Peyer's patch (tissue), 4 donors: ENCODE measurements around the gene IQCN. TPM values are rescaled to one million over a fixed set of nuclear protein-coding genes. Genes with fewer than 3 reads are reported as not detected.

ENCODE experiments used
- DNase-seq, 3 donors: peaks; one replicate each; pipeline ENCODE4 v3.0.0-alpha.2; 2017 to 2019
- H3K27ac ChIP-seq, 4 donors: fragments of 200-600 bp; sonication (generic); one replicate each; pipeline ENCODE4 v1.5.1; 2016 to 2019
- H3K27me3 ChIP-seq, 2 donors: fragments of 200-600 bp; sonication (generic); one replicate each; pipeline ENCODE4 v1.5.1; 2019
- H3K36me3 ChIP-seq, 3 donors: fragments of 200-600 bp; sonication (generic); one replicate each; pipeline ENCODE4 v1.5.1; 2016 to 2019
- H3K4me1 ChIP-seq, 4 donors: fragments of 200-600 bp; sonication (generic); one replicate each; pipeline ENCODE4 v1.5.1; 2016 to 2019
- H3K4me3 ChIP-seq, 4 donors: fragments of 200-600 bp; sonication (generic); 1 replicate in 3 of 4; 2 replicates in 1 of 4; pipeline ENCODE4 v1.5.1; 2016 to 2019; ENCODE audit warnings: mild to moderate bottlenecking in 1 of 4
- H3K9me3 ChIP-seq, 4 donors: fragments of 200-600 bp; sonication (generic); one replicate each; pipeline ENCODE4 v1.5.1; 2016 to 2019; ENCODE audit warnings: mild to moderate bottlenecking in 1 of 4
- CTCF ChIP-seq, 6 experiments: fragments of 450-650 bp in 4 of 6; fragments of 200-600 bp in 2 of 6; sonication (generic) in 1 of 6; IDR thresholded peaks; one replicate each; pipeline ENCODE4 v1.5.1; 2017 to 2019; ENCODE audit warnings: antibody characterized with exemption in 6 of 6, mild to moderate bottlenecking in 3 of 6, moderate library complexity in 1 of 6
- POLR2A ChIP-seq, 2 donors: fragments of 450-650 bp; IDR thresholded peaks; one replicate each; pipeline ENCODE4 v1.5.1; 2017; ENCODE audit warnings: antibody characterized with exemption in 2 of 2, mild to moderate bottlenecking in 2 of 2, moderate library complexity in 2 of 2
- total RNA-seq, 4 donors: library from RNA; depleted of rRNA; stranded (reverse); fragments of >200 nt; gene quantifications; one replicate each; pipeline ENCODE4 v1.1.0, GENCODE V29; 2016

IQCN gene
- total RNA-seq, 4 donors from 2014 or later: 7.4 to 40.2 (median 17.0) TPM

- Histone ChIP-seq H3K27me3 (no peaks in the 10 kb centered on the region), H3K4me1 (peaks cover 0 to 17% (median 3%) of the 10 kb centered on the region in 4 donors), H3K4me3 (no peak overlapping the region), H3K9me3 (no peaks in the 10 kb centered on the region), H3K36me3 (no peaks in the 10 kb centered on the region), H3K27ac (no peak overlapping the region)
- DNase-seq: no peak
- TF ChIP-seq CTCF (IDR thresholded peaks at IDR 0.05): no peak
- TF ChIP-seq POLR2A (IDR thresholded peaks at IDR 0.05): no peak
These were observed 21.9 kb downstream of the IQCN start for GRCh38 chr19:18252370-18252717.

GRCh38 chr19:18251587-18252369 is 22.5 kb downstream of the IQCN start:
- Histone ChIP-seq H3K27me3 (no peaks in the 10 kb centered on the region), H3K36me3 (no peaks in the 10 kb centered on the region), H3K4me1 (peaks cover 0 to 17% (median 3%) of the 10 kb centered on the region in 4 donors), H3K4me3 (no peak overlapping the region), H3K27ac (no peak overlapping the region), H3K9me3 (no peaks in the 10 kb centered on the region)
- DNase-seq: peak; percentile 71 to 92 (median 82)
- TF ChIP-seq CTCF (IDR thresholded peaks at IDR 0.05) (peak; percentile 94 to 98 (median 96)), POLR2A (IDR thresholded peaks at IDR 0.05) (no peak)

- Histone ChIP-seq H3K27me3 (no peaks in the 10 kb centered on the region), H3K4me3 (no peak overlapping the region), H3K36me3 (no peaks in the 10 kb centered on the region), H3K27ac (no peak overlapping the region), H3K4me1 (peaks cover 0 to 9% (median 0%) of the 10 kb centered on the region in 4 donors), H3K9me3 (no peaks in the 10 kb centered on the region)
- TF ChIP-seq POLR2A (IDR thresholded peaks at IDR 0.05): no peak
- TF ChIP-seq CTCF (IDR thresholded peaks at IDR 0.05): no peak
- no peak for DNase-seq
These were observed 24.4 kb downstream of the IQCN start for GRCh38 chr19:18249834-18250233.

GRCh38 chr19:18245297-18245696 is 29.0 kb downstream of the IQCN start:
- no peak for DNase-seq
- H3K36me3 ChIP-seq: no peaks in the 10 kb centered on the region
- TF ChIP-seq POLR2A (IDR thresholded peaks at IDR 0.05): no peak
- no peak for TF ChIP-seq CTCF (IDR thresholded peaks at IDR 0.05)

GRCh38 chr19:18239303-18239702 is 34.9 kb downstream of the IQCN start:
- no peaks in the 10 kb centered on the region for H3K27me3 ChIP-seq
- H3K4me1 ChIP-seq: no peaks in the 10 kb centered on the region
- DNase-seq: no peak
- TF ChIP-seq POLR2A (IDR thresholded peaks at IDR 0.05): no peak
- no peak for TF ChIP-seq CTCF (IDR thresholded peaks at IDR 0.05)
- H3K9me3 ChIP-seq: no peaks in the 10 kb centered on the region
- H3K4me3 ChIP-seq: no peak overlapping the region
- H3K27ac ChIP-seq: no peak overlapping the region
- no peaks in the 10 kb centered on the region for H3K36me3 ChIP-seq

More at GRCh38 chr19:18245297-18245696, 29.0 kb downstream of the IQCN start:
- no peaks in the 10 kb centered on the region for H3K9me3 ChIP-seq
- no peak overlapping the region for H3K27ac ChIP-seq
- H3K4me3 ChIP-seq: no peak overlapping the region
- no peaks in the 10 kb centered on the region for H3K27me3 ChIP-seq
- no peaks in the 10 kb centered on the region for H3K4me1 ChIP-seq
